ENCODE measurements around the gene MBD3L3.

GRCh38 chr19:7013678-7014077 lies 44.8 kb downstream of the MBD3L3 start:
- no peak for TF ChIP-seq CTCF (conservative IDR thresholded peaks at IDR 0.05)
- TF ChIP-seq ZFX (IDR thresholded peaks at IDR 0.05): no peak
